GM12874 (cell line): Measurements from ENCODE around the gene IQGAP2.

Source experiments
- CTCF ChIP-seq: IDR thresholded peaks from 2 replicates; pipeline ENCODE4 v1.5.1; 2011; ENCODE audit warnings: low read depth, mild to moderate bottlenecking, control low read depth, low read length, moderate library complexity; ENCODE audit not compliant: insufficient read depth

The IQGAP2 gene

GRCh38 chr5:76580981-76581380, 177.9 kb downstream of the IQGAP2 start:
- no peak for TF ChIP-seq CTCF

DNA sequence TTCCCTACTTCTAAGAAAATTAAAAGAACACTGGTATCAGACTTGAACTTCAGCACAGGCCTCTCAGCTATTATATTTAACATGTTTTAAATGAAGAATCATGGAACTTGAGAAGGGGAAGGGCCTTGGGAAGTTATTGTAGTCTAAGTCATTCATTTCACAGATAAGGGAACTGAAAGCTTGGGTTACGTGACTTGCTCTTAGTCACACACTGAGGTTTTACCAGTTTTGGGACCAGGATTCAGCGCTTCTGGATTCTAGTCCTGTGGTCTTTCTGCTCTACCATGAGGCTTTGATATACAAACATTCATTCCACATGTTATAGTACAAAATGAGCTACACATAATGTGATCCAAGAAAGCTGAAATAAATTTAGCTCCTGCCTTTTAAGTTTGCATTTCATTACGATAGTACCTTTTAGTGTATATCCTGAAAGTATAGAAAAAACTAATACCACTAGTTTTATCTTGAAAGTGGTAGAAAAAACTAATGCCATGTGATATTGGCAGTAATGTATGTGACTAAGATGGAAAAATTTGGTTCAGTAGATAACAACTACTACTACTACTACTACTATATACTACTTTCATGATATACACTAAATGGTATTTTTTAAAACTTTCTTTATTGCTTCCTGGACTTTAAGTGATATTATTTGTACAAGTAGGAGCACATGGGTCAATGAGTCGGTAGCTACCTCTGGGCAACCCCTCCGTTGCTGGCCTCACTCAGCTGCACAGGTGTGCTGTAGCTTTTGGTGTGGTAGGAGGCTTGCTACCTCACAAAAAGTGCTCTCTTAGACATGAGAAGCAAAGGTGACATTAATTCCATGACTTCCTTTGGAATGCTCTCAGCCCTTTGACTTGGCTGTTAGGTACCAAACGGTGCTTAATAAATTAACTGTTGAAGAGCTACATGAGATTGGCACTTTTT, 179.4 kb downstream of the IQGAP2 start:
- no peak for TF ChIP-seq CTCF

DNA sequence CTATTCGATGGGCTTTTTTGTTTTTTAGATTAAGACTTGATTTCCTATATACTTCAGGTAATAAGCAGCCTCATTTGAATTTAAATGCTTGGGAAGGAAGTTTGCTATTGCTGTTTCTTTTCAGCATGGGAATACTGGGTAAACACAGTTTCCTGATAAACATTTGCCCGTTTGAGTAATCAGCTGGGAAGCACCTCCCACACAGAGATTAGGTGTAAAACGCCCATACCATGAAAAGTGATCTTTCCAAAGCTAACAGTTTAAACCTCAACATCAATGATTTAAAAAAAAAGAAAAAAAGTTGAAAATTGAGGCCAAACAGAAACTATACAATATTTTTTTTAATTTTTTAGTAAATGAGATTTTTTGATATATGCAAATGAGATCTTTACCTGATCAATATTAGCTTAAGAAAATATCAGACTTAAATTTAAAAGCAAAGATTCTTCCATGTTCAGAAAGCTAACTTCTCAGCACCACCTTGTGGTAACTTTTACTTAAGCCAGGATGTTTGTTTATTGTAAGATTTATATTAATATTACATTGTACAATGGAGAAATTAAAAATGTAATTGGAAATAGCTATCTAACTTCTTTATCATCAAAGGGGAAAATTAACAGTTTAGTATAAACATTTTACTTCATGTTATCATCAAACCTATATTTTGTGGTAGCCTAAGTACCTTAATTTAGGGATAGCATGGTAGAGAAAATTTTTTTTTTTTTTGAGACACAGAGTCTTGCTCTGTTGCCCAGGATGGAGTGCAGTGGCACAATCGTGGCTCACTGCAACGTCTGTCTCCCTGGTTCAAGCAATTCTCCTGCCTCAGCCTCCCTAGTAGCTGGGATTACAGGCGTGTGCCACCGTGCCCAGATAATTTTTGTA, 180.3 kb downstream of the IQGAP2 start:
- TF ChIP-seq CTCF, result no peak

- TF ChIP-seq CTCF, result no peak
Observed at GRCh38 chr5:76585783-76586217, 182.7 kb downstream of the IQGAP2 start.

GRCh38 chr5:76586531-76586930, 183.4 kb downstream of the IQGAP2 start:
- TF ChIP-seq CTCF, result no peak

DNA sequence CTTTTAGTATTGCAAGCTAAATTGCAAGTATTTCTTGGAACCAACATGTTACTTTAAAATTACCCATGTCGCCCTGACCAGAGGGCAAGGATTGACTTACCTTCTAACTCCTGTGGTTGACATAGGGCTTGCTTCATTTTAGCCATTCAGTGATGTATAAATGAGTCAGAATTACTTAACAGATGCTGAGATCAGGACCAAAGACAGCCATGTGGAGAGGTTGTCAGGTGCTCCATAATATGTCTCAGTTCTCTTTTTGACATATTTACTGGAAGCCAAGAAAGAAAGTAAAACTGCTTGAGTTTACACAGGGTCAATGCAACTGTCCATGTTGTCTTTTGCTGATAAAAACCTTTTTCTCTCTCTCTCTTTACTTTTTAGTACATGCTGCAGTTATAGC, 186.9 kb downstream of the IQGAP2 start:
- no peak for TF ChIP-seq CTCF

GRCh38 chr5:76591366-76591765, 188.3 kb downstream of the IQGAP2 start:
- TF ChIP-seq CTCF, result no peak
